ENCODE data around the gene GIN1.

GIN1 gene

DNA sequence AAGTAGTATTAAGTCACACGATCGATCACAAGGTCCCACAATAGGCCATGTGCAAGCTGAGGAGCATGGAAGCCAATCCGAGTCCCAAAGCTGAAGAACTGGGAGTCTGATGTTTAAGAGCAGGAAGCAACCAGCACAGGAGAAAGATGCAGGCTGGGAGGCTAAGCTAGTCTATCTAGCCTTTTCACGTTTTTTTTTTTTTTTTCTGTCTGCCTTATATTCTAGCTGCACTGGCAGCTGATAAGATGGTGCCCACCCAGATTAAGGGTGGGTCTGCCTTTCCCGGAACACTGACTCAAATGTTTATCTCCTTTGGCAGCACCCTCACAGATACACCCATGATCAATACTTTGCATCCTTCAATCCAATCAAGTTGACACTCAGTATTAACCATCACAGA, 6.6 kb upstream of the GIN1 start:
- DNase-seq = no peak
- no peak overlapping the region for H3K4me3 Mint-ChIP-seq
- no peaks in the 10 kb centered on the region for H3K27me3 Mint-ChIP-seq
- H3K36me3 Mint-ChIP-seq = peaks cover 20% of the 10 kb centered on the region
- H3K27ac Mint-ChIP-seq = no peak overlapping the region
- H3K4me1 Mint-ChIP-seq = peaks cover 15% of the 10 kb centered on the region
- no peaks in the 10 kb centered on the region for H3K9me3 Mint-ChIP-seq
- CTCF ChIA-PET = interaction anchor here (0.6 to 0.9 kb wide), 2 partner anchors 13 to 53 kb away, joined by 3 read pairs; no protein-coding TSS in a partner anchor

- H3K27me3 Mint-ChIP-seq = no peaks in the 10 kb centered on the region
- no peak overlapping the region for H3K4me3 Mint-ChIP-seq
- peaks cover 10% of the 10 kb centered on the region for H3K36me3 Mint-ChIP-seq
- no peak overlapping the region for H3K27ac Mint-ChIP-seq
- H3K4me1 Mint-ChIP-seq = peaks cover 39% of the 10 kb centered on the region
- CTCF ChIA-PET = no interaction called here
- H3K9me3 Mint-ChIP-seq = no peaks in the 10 kb centered on the region
- no peak for DNase-seq
Observed at GRCh38 chr5:103122242-103122641, 2.3 kb upstream of the GIN1 start.

DNA sequence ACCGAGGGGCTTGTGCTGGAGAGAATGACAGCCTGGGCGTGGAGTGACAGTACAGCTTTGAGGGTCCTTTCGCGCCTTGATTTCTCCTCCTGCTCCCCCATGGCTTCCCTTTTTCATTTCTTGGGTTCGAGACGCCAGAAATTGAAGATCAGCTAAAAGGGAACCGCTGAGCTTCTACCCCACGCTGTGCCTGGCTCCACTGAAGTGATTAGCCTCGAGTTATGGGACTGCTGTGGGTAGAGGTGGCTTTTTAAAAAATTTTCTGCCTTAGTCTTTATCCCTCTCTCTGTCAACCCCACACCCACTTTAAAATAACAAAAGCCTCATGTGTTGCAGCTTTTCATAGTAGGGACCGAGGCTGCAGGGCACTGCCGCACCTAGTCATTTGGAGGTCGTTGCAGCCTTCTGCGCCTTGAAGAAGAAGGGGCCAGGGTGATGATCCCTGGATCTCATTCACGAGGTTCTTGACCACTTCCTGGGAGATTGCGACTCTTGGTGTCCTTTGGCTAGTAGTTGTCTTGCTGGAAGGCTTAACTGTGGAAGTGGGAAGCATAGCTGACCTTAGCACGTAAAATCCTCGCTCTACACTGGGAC, 766 bp upstream of the GIN1 start:
- H3K4me1 Mint-ChIP-seq = peaks cover 39% of the 10 kb centered on the region
- H3K36me3 Mint-ChIP-seq = peaks cover 9% of the 10 kb centered on the region

DNA sequence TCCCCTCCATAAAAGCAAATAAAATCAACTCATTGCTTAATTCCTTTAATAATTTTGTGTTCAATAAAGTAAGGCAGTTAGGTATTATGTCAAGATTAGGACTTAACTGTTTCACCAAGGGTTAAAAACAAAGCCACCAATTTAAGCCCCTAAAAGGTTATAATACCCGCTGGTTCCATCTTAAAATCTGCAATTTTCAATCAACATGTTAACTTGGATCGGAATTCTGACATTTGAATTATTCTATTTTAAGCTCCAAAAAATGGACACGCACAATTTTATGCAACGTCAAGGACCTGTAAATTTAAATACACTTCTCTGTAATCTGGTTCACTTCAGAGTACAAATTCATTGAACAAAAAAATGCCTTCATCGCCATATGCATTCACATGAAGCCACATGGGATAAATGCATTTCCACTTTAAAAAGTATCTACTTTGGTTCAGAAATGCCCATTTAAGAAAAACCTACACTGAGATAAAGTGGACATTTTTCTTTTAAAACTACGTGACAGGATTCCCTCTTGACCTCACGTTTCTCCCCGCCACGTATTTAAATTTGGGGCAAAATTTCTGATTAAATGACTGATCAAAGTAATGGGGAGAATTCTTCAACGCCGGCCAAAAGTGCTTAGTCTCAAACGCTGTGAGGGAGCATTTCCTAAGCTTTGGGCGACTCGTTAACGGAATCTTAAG, 721 bp downstream of the GIN1 start:
- Mint-ChIP-seq H3K4me3 (peak overlapping the region; percentile 95), H3K9me3 (no peaks in the 10 kb centered on the region), H3K36me3 (peaks cover 14% of the 10 kb centered on the region), H3K27me3 (no peaks in the 10 kb centered on the region), H3K4me1 (peaks cover 39% of the 10 kb centered on the region), H3K27ac (peak overlapping the region; percentile 99)
- DNase-seq = no peak
- CTCF ChIA-PET = interaction anchor here (1.5 to 1.6 kb wide), 2 partner anchors 363 to 528 kb away, joined by 3 to 4 read pairs; no protein-coding TSS in a partner anchor

More for the DNA sequence above, 766 bp upstream of the GIN1 start:
- H3K27ac Mint-ChIP-seq = peak overlapping the region; percentile 99
- CTCF ChIA-PET = interaction anchor here (0.6 to 1.2 kb wide), 5 partner anchors 12 to 358 kb away, joined by 3 read pairs; no protein-coding TSS in a partner anchor
- no peaks in the 10 kb centered on the region for H3K27me3 Mint-ChIP-seq
- peak overlapping the region; percentile 95 for H3K4me3 Mint-ChIP-seq
- DNase-seq = peak; percentile 32
- H3K9me3 Mint-ChIP-seq = no peaks in the 10 kb centered on the region

GRCh38 chr5:103117471-103117991, 2.4 kb downstream of the GIN1 start:
- H3K9me3 Mint-ChIP-seq = no peaks in the 10 kb centered on the region
- H3K36me3 Mint-ChIP-seq = peaks cover 16% of the 10 kb centered on the region
- peaks cover 39% of the 10 kb centered on the region for H3K4me1 Mint-ChIP-seq
- no peak overlapping the region for H3K4me3 Mint-ChIP-seq
- DNase-seq = no peak
- H3K27ac Mint-ChIP-seq = no peak overlapping the region
- CTCF ChIA-PET = no interaction called here
- H3K27me3 Mint-ChIP-seq = no peaks in the 10 kb centered on the region

DNA sequence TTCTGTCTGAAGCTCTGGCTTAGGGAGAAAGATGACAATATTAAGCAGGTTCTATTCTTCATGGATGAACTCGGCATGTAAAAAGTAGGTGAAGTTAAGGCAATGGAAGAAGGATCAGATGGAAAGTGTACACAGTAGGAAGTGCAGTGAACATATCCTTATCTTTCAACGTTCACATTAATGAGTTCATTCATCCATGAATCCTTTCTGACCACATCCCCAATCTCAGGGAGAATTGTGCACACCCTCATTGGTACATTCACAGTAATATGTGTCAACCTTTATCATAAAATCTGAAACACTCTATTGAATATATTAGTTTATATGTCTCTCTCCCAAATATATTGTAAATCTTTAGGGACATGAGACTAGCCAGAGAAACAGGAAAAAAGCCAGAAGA, 5.5 kb downstream of the GIN1 start:
- peaks cover 5% of the 10 kb centered on the region for H3K9me3 Mint-ChIP-seq
- peaks cover 17% of the 10 kb centered on the region for H3K36me3 Mint-ChIP-seq
- H3K4me1 Mint-ChIP-seq = peaks cover 43% of the 10 kb centered on the region
- DNase-seq = no peak
- no peak overlapping the region for H3K27ac Mint-ChIP-seq
- H3K4me3 Mint-ChIP-seq = no peak overlapping the region
- CTCF ChIA-PET = no interaction called here
- H3K27me3 Mint-ChIP-seq = no peaks in the 10 kb centered on the region

- no peak overlapping the region for H3K4me3 Mint-ChIP-seq
- no peak for DNase-seq
- peaks cover 23% of the 10 kb centered on the region for H3K36me3 Mint-ChIP-seq
- H3K27ac Mint-ChIP-seq = no peak overlapping the region
- H3K9me3 Mint-ChIP-seq = peaks cover 5% of the 10 kb centered on the region
- H3K27me3 Mint-ChIP-seq = no peaks in the 10 kb centered on the region
- CTCF ChIA-PET = no interaction called here
- peaks cover 32% of the 10 kb centered on the region for H3K4me1 Mint-ChIP-seq
Observed at GRCh38 chr5:103112910-103113309, 7.0 kb downstream of the GIN1 start.

- CTCF ChIA-PET = no interaction called here
- Mint-ChIP-seq H3K27ac (peak overlapping the region; percentile 91), H3K4me3 (peak overlapping the region; percentile 29), H3K36me3 (peaks cover 31% of the 10 kb centered on the region), H3K9me3 (peaks cover 5% of the 10 kb centered on the region), H3K27me3 (no peaks in the 10 kb centered on the region), H3K4me1 (peaks cover 26% of the 10 kb centered on the region)
- DNase-seq = peak; percentile 41
Observed at GRCh38 chr5:103111468-103111867, 8.5 kb downstream of the GIN1 start.

- H3K9me3 Mint-ChIP-seq = peaks cover 5% of the 10 kb centered on the region
- H3K27me3 Mint-ChIP-seq = no peaks in the 10 kb centered on the region
- no peak overlapping the region for H3K4me3 Mint-ChIP-seq
- H3K4me1 Mint-ChIP-seq = peaks cover 26% of the 10 kb centered on the region
- no peak for DNase-seq
- peaks cover 31% of the 10 kb centered on the region for H3K36me3 Mint-ChIP-seq
- H3K27ac Mint-ChIP-seq = no peak overlapping the region
- CTCF ChIA-PET = no interaction called here
Observed at GRCh38 chr5:103110403-103110802, 9.5 kb downstream of the GIN1 start.

GRCh38 chr5:103109277-103109676, 10.7 kb downstream of the GIN1 start:
- H3K9me3 Mint-ChIP-seq = peaks cover 5% of the 10 kb centered on the region
- no peaks in the 10 kb centered on the region for H3K27me3 Mint-ChIP-seq
- peaks cover 27% of the 10 kb centered on the region for H3K36me3 Mint-ChIP-seq
- H3K27ac Mint-ChIP-seq = no peak overlapping the region
- DNase-seq = no peak
- CTCF ChIA-PET = no interaction called here
- H3K4me3 Mint-ChIP-seq = no peak overlapping the region
- peaks cover 26% of the 10 kb centered on the region for H3K4me1 Mint-ChIP-seq

GRCh38 chr5:103108086-103108485, 11.9 kb downstream of the GIN1 start:
- no peak for DNase-seq
- Mint-ChIP-seq H3K27ac (no peak overlapping the region), H3K27me3 (no peaks in the 10 kb centered on the region), H3K36me3 (peaks cover 23% of the 10 kb centered on the region), H3K9me3 (peaks cover 5% of the 10 kb centered on the region), H3K4me3 (no peak overlapping the region), H3K4me1 (peaks cover 25% of the 10 kb centered on the region)
- CTCF ChIA-PET = no interaction called here

- no peak overlapping the region for H3K4me3 Mint-ChIP-seq
- H3K4me1 Mint-ChIP-seq = no peaks in the 10 kb centered on the region
- H3K27me3 Mint-ChIP-seq = no peaks in the 10 kb centered on the region
- CTCF ChIA-PET = no interaction called here
- H3K36me3 Mint-ChIP-seq = peaks cover 21% of the 10 kb centered on the region
- H3K27ac Mint-ChIP-seq = no peak overlapping the region
- no peaks in the 10 kb centered on the region for H3K9me3 Mint-ChIP-seq
- no peak for DNase-seq
Observed at GRCh38 chr5:103102234-103102633, 17.7 kb downstream of the GIN1 start.

GRCh38 chr5:103101079-103101750, 18.7 kb downstream of the GIN1 start:
- Mint-ChIP-seq H3K27ac (no peak overlapping the region), H3K36me3 (peaks cover 23% of the 10 kb centered on the region), H3K27me3 (no peaks in the 10 kb centered on the region), H3K9me3 (no peaks in the 10 kb centered on the region), H3K4me3 (no peak overlapping the region), H3K4me1 (no peaks in the 10 kb centered on the region)
- no peak for DNase-seq
- CTCF ChIA-PET = no interaction called here

DNA sequence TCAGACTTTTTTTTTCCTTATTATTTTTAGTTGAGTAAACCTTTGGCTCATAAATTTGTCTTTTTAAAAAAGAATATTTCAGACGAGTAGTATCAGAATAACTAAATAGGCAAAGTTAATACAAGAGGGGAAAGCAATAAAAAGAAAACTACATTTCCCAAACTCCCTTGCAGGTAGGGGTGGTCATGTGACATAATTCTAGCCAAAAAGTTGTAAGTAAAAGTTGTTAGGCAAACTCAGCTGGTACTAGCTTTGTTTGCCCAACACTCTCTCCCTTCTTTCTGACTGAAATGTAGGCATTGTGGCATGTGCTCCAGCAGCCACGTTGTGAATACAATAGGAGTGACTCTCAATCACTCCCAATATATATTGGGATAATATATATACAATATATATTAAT, 20.9 kb downstream of the GIN1 start:
- Mint-ChIP-seq H3K4me3 (no peak overlapping the region), H3K36me3 (peaks cover 25% of the 10 kb centered on the region), H3K4me1 (no peaks in the 10 kb centered on the region), H3K27ac (no peak overlapping the region), H3K9me3 (no peaks in the 10 kb centered on the region), H3K27me3 (no peaks in the 10 kb centered on the region)
- DNase-seq = no peak
- CTCF ChIA-PET = interaction anchor here (0.9 kb wide), 1 partner anchor 22 kb away, joined by 3 read pairs; the partner anchor contains the start of gene PPIP5K2
